CD4-positive, alpha-beta T cell treated with Interleukin-15 for 1 hour (primary cell): ENCODE data around the gene MYO7A.

Experiments used
- DNase-seq: peaks from one replicate; pipeline ENCODE4 v3.0.0-alpha.2; 2020

Gene MYO7A

GRCh38 chr11:77129069-77129841 lies 1.2 kb downstream of the MYO7A start:
- no peak for DNase-seq

DNA sequence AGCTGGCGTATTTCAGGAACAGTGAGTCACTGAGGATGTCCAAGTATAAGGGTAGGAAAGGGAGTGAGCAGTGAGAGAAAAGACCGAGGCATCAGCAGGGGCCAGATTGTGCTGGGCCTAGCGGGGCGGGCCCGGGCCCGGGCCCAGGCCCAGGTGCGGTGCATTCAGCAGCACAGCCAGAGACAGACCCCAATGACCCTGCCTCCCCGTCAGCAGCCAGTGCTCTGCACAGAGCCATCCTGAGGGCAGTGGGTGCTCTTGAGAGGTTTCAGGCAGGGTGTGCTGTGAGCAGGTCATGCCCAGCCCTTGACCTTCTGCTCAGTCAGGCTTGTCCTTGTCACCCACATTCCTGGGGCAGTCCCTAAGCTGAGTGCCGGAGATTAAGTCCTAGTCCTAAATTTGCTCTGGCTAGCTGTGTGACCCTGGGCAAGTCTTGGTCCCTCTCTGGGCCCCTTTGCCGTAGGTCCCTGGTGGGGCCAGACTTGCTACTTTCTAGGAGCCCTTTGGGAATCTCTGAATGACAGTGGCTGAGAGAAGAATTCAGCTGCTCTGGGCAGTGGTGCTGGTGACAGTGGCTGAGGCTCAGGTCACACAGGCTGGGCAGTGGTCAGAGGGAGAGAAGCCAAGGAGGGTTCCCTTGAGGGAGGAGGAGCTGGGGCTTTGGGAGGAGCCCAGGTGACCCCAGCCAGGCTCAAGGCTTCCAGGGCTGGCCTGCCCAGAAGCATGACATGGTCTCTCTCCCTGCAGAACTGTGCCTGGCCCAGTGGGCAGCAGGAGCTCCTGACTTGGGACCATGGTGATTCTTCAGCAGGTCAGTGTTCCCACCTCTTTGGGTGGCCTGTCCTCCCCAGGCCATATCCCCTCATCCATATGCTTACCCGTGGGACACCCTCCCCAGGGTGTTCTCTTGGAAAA lies 2.1 kb downstream of the MYO7A start:
- no peak for DNase-seq

GRCh38 chr11:77130763-77131513 lies 2.9 kb downstream of the MYO7A start:
- no peak for DNase-seq

- no peak for DNase-seq
Observed at GRCh38 chr11:77131560-77131959, 3.5 kb downstream of the MYO7A start.

GRCh38 chr11:77135069-77135468 lies 7.0 kb downstream of the MYO7A start:
- DNase-seq = no peak

GRCh38 chr11:77136074-77136473 lies 8.0 kb downstream of the MYO7A start:
- DNase-seq = no peak

DNA sequence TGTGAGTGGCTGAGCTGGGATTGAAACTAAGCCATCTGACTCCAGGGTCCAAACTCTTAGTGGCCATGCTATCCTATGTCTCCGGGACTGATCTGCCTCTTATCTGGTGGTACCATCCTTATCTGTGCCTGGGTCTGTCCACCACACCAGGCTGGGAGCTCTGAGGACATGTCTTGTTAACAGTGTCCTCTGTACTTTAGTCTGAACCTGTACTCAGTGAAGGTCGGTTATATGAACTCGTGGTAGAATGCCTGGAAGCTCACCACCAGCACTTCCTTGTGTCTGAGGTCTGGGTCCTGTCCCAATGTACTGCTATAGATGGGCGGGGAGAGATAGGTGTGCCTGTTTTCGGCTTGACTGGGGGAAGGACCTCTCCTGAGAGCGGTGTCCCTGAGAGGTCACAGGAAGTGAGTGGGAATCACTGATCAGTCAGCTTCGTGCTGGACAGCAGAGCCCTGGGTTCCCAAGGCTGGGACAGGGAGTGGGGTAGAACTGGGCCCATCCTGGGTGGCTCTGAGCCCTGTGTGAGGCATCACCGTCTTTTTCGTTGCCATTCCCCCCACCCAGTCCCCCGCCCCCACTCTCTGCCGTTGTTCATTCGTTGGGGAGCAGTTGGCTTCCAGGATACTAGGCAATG lies 8.9 kb downstream of the MYO7A start:
- DNase-seq = no peak

- no peak for DNase-seq
Observed at GRCh38 chr11:77137421-77137820, 9.4 kb downstream of the MYO7A start.

GRCh38 chr11:77138106-77138649 lies 10.1 kb downstream of the MYO7A start:
- DNase-seq = no peak

DNA sequence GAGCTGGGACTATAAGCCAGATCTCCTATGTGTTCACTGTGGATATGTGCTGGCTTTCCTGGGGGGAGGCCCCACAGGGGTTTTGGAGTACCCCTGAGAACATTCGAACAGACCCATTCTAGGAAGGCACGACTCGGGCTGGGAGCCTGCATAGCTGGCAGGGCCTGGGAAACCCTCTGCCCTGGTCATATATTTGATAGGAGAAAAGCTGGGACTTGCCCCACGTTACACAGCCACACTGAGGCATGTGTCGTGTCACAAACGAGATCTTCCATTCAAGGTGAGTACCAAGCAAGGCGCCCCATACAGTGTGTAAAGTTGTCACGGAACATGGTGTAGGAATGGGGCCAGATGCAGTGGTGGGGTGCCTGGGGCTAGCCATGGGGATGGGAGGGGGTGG lies 11.2 kb downstream of the MYO7A start:
- no peak for DNase-seq

DNA sequence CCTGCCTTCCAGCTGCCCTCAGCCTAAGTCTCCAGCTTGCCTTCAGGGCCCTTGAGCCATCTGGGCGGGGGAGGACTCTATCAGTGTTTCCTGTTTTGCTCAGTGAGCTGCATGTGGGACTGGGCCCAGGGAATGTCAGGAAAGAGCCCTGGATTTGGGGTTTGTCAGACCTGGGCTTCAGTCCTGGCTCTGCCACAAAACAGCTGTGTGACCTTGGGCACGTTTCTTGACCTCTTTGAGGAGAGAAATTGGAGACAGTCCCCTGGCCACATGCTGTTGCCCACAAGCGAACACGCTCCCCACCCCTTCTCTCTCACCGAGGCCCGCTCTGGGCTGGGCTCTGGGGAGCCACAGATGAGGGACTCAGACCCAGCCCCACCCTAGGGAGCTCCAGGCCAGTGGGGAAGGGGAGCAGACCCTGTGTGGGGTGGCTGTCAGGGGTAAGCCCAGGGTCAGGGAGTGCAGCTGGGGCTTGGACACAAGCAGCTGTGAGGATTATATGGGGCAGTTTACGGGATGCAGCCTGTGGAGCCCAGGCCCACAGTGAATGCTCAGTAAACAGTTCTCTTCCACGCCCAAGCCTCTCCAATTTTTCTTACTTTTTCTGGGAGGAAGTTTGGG lies 12.3 kb downstream of the MYO7A start:
- no peak for DNase-seq

- DNase-seq = no peak
Observed at GRCh38 chr11:77141034-77141433, 13.0 kb downstream of the MYO7A start.

- no peak for DNase-seq
Observed at GRCh38 chr11:77141475-77141874, 13.4 kb downstream of the MYO7A start.

DNA sequence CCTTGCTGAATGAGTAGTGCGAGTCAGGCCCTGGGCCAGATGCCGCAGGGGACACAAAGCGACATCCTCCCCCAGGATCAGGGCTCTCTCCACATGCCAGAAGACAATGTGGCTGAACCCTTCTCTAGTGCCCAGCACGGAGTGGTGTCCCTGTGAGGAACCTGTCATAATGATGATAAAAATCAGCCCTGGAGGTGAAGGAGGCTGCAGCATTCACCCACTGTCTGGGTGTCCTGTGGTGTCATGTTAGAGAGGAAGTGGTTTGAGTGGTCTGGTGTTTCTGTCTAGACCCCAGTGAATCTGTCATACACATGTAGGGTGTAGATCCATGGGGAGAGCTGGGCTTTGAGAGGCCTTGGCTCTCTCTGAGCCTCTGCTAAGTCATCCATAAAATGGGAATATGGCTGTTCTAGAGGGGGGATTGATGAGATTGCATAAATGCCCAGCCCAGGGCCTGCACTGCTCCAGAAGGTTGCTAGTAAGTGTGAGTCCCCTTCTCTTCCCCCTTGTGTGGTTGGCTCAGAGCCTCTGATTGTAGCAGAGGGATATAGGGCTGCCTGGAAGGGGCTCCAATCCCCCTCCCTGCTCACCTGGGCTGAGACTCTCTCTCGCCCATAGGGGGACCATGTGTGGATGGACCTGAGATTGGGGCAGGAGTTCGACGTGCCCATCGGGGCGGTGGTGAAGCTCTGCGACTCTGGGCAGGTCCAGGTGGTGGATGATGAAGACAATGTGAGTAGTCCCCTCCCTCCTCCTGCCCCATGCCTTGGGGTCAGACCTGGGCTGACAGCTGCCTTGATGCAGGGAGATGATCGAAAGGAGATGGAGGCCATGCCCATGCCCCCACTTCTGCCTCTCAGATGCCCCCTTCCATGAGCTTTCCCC lies 14.3 kb downstream of the MYO7A start:
- DNase-seq = no peak

DNA sequence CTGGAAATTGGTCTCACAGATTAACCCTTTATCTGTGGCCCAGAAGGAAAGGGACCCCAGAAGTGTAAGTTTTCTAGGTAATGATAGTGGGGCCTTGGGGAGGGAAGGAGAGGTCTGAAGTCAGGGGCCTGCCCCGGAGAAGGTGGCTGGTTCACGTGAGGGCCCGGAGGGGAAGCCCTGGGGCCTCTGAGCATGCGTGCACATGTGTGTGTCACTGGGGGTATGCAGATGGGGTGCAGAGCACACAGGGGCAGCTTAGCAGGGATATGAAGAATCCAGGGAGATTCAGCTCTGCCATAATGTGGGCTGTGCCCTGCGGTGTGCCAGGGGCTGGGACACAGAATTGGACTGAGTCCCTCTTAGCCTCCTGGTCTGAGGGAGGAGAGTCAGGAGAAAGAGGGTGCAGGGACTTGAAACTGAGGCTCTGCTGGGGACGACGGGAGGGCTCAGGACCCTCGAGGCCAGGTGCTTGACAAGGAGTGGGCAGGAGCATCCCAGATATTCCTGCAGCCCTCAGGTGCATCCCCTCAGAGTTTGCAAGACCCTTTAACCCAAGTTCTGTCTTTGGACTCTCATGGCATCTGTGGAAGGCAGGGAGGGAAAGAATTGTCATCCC lies 15.5 kb downstream of the MYO7A start:
- no peak for DNase-seq

DNA sequence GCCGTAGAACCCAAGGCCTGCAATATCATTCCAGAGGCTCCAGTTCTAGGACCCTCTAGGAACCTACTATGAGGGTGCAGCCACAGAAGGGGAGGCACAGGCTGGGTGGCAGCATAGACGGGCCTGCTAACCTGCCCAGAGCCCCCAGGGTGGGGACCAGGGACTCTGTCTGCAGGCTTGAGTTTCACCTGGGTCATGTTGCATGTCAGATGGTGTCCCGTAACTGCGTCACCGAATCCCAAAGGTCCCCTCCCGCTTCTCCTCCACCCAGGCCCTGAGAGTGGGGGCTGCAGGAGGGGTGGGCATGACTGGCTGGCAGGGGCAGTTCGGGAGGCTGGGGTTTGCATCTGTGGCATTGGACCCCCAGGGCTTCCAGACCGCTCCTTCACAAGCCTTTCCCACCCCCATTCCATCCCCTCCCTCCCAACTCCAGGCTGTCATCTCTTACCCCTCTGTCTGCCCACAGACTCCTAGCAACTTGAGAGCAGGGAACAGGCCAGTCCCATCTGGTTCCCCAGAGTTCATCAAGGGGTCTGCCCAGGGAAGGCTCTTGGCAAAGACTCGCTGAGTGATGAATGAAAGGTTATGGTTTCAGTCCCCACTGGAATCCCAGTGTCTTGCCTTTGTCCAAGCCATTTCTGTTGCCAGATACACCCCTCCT lies 16.3 kb downstream of the MYO7A start:
- no peak for DNase-seq

GRCh38 chr11:77144857-77145428 lies 16.9 kb downstream of the MYO7A start:
- no peak for DNase-seq

GRCh38 chr11:77146261-77147035 lies 18.4 kb downstream of the MYO7A start:
- no peak for DNase-seq

GRCh38 chr11:77147036-77147315 lies 18.9 kb downstream of the MYO7A start:
- DNase-seq = no peak
